ENCODE data around the gene AQP12B.

Gene AQP12B

DNA sequence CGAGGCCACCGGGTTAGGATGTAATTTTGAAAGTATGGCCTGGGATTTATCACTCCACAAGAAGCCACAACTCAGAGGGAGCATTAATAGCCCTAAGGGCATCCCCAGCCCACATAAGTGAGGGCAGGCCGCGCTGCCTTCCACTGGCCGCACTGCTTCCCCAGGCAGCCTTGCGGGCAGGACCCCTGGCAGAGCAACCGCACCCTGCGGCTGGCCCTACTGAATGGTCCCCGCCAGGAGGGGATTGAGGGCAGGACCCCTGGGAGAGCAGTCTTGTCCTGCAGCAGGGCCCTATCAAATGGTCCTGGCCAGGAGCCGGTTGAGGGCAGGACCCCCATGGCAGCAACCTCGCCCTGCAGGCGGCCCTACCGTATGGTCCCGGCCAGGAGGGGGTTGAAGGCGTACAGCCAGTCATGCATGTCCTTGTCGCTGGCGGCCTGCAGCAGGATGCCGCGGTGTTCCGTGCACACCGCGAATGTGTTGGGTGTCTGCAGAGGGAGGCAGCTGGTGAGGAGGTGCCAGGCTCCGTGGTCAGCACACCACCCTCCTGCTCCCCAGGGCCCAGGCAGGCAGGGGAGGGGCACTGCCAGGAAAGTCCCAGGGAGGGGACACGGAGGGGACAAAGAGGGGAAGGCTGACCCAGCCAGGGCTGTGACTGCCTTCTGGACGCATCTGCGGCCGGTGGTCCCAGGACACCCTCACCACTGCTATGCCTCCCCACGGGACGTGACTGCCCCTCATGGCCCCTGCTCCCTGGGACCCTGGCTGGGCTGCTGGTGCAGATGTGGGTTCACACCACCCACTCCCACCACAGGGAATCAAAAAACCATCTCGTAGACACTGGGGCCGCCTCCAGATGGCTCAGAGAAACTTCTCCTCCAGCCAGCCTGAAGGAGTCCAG lies 35.2 kb upstream of the AQP12B start:
- DNase-seq: no peak

DNA sequence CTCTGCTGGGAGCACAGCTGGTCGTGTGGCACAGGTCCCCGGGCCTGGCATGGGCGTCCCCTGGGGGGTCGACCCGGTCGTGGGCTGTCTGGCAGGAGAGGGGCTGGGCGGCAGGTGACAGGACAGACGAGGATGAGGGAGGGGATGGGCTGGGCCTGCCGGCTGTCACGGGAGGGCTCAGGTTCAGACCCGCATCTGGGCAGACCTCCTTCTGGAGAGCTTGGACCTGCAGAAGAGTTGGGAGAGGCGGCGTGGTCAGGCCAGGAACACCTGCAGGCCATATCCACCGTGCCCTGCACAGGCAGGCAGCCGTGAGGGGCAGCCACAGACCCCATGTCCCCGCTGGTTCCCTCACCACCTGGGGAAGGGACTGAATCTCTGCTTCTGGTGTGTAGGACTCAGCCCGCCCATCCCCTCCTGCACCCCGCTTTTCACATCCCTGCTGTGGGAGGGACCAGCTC lies 34.5 kb upstream of the AQP12B start:
- no peak for DNase-seq

DNA sequence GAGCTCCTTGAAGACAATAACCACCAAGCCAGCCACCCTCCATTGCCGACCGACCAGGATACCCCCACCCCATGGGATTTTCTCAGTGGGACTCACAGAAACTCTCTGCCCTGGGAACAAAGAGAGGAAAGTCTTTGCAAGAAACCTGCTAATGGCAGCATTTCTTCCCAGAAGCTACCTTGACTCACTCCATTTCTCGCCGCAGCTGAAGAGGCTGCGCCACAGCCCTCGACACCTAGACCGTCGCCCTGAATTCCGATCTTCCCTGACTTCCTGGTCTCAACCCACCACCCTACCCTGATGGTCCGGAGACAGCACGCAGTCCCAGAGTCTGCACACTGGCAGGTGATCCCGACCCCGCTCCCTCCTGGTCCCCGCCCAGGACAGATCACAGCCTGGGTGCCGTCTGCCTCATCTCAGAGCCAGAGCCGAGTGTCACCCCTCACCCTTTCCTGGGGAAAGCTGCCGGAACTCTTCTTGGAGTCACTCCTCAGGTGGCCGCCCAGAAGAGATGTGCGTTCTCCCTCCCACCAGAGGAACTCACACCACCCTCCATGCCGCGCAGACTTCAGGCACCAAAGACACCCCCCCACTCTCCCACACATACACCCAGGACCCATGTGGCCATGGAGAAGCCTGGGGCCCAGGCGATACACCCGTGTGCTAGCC lies 33.6 kb upstream of the AQP12B start:
- DNase-seq: no peak

DNA sequence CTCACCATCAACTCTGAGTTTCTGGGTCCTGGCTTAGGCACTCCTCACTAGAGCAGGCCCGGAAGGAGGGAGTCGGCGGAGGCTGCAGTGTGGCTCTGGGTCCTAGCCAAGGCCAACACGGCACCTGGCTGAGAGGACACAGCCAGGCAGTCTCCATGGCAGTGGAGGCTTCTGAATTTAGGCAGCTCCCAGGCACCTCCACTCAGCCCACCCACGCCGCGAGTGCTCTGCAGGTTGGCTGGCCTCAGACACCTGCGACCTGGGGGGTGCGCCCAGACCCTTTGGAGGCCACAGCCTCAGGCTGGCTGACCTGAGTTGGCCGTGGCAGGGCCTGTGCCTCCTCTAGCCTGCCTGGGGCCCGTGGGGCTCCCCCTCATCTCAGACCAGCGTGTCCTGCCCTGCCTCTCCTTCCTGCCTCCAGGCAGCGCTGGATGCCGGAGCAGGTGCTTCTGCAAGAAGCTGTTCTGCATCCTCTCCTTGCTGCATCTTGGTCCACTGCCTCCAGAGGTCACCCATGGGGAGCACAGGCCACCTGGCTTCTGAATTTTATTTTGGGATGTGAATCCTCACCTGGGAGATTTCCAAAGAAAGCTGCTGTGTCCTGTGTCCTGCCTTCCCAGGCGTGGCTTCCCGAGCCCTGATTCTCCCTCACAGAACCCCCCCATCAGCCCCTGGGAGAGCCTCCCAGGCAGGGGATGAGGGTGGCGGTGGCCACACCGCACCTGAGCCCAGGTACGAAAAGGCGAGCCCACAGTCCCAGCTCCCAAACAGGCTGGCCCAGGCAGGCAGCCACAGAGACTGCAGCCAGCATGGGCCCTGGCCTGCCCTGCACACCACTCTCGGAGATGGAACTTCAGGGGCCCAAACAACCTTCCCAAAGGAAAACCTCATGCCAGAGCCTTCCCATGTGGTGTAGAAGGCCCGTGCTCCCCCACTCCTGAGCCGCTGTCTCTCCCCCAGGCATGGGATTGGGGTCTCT lies 32.4 kb upstream of the AQP12B start:
- DNase-seq: no peak

DNA sequence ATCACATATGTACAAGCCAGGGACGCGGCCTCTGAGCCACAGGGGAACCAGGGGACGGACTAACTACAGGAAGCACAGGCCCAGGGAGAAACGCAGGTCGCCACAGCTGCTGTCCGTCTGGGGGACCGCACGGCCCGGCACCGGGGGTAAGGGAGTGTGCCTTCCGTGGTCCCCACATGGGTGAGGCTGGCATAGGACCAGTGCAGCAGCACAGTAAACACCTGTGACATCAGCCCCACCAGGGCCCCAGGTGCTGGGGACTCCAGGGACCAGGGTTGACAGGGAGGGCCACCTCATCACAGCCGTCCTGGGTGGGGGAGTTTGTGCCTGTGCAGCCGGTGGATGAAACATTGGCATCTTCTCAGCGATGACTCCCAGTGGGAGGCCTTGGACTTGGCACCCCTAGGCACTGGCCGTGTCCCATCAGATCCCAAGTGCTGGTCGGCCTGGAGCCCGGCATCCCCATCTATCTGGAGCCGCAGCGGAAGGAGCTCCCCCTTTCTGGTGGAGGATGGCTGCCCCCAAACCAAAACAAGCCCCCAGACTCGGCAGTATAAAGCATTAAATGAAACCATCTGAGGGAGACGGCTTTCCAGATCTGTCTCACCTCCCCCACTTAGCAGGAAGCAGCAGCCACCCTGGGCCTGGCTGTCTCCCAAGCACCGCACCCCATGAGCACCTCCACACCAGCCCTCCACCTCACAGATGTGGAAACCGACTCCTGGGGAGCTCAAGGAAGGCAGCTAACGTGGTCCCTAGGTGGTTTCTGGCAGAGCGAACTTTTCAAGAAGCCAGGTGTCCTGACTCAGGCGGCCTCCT lies 31.5 kb upstream of the AQP12B start:
- no peak for DNase-seq

DNA sequence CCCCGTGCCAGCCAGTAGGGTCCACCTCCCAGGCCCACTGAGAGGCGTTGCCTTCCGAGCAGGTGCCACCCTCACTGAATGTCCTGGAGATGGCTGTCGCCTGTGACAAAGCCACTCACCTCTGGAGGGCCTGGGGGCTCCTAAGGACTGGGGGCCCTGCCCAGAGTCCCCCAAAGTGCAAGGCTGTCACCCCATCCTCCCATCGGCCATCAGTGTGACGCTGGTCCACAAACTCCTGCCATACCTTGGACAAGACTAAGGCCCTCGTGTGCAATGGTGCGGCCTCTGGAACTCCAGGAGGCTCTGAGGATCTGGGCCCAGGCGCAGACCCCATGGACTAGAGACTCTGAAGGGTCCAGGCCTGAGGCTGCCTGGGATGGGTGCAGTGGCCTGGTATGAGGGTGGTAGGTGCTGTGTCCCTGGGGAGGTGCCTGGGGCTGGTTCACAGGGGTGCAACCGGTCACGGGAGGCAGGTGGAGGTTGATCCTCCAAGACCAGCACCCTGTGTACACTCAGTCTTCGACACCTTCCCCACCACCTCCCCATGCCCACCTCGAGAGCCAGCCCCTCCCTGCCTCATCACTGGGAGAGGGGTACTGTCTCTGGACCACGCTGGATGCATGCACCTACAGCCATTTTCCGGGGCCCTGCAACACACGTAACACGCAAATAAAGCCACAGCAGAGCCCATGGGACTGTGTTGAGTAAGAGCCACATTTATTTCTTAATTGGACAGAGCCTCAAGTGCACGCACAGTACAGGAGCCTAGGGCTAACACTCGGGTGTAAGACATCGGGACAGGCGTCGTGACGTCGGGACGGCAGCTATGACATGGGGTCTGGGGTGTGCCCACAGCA lies 30.6 kb upstream of the AQP12B start:
- no peak for DNase-seq

DNA sequence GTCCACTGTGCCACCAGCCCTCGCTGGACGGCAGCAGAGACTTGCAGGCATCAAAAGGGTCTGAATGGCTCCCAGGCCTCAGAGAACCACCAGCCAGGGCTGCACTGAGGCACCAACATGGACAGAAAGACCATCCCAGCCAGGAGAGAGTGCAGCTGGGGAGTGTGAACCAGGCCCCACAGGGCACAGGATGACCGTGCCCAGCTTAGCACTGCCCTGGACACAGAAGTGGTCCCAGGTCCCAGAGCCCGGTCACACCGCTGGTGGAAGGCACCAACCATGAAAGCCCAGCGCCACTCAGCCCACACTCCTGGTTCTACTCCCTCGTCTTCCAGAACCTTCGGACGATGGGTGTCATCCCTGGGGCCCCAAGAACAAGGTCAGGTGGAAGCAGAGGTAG lies 29.4 kb upstream of the AQP12B start:
- no peak for DNase-seq

DNA sequence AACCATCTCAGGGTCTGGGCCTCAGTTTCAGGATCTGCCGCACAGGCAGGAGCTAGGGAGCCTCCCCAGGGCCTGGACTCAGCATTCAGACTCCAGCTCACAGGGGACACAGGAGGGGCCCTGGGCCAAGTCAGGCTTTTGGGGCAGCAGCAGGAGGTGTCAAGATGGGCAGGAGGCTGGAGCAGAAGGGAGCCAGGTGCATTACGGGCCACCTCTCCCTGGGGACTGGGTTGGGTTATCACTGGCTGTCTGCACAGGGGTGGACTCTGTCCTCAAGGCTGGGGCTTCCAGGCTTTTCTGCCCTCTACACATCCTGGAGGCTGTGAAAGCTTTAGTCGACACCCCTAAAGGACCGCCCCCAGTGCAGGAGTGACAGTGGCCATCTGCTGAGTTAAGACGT lies 29.0 kb upstream of the AQP12B start:
- DNase-seq: no peak

DNA sequence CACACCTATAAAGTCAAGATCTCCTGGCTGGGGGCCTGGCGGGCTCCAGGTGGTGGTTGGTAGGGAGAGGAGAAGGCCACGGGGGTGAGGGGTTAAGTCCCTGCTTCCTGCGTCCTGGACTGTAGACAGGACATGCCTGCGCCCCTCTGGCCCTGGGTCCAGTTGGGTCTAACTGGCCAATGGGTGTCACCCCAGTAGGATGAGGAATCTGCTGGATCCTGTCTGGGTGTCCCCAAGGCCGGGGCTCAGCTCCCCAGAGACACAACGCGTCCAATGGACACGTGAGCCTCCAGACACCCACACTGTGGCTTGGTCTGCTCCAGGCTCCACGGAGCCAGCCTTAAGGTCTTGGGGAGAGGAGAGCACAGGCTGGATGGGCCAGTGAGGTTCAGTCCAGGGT lies 28.6 kb upstream of the AQP12B start:
- no peak for DNase-seq

DNA sequence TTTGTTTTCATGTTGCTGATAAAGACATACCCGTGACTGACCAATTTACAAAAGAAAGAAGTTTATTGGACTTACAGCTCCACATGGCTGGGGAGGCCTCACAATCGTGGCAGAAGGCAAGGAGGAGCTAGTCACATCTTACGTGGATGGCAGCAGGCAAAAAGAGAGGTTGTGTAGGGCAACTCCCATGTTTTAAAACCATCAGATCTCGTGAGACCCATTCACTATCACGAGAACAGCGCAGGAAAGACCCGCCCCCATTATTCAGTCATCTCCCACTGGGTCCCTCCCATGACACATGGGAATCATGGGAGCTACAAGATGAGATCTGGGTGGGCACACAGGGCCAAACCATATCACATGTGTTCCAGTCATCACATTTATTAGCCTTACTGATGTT lies 25.8 kb upstream of the AQP12B start:
- no peak for DNase-seq

DNA sequence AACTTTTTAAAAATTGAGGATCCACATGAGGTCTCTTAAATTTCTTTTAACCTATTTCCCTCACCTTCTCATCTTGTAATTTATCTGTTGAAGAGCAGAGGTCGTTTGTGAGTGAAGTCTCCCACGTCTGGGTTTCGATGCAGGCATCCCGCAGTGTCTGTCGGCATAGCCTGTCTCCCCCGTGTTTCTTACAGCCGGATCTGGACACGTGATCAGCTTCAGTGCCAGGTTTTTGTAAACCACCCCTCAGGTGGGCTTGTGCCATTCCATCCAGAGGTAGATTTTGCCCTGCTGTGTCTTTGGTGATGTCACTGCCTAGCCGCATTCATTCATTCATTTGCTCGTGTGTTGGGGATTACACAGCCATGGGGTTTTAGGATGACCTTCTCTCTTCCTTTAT lies 25.1 kb upstream of the AQP12B start:
- DNase-seq: no peak

DNA sequence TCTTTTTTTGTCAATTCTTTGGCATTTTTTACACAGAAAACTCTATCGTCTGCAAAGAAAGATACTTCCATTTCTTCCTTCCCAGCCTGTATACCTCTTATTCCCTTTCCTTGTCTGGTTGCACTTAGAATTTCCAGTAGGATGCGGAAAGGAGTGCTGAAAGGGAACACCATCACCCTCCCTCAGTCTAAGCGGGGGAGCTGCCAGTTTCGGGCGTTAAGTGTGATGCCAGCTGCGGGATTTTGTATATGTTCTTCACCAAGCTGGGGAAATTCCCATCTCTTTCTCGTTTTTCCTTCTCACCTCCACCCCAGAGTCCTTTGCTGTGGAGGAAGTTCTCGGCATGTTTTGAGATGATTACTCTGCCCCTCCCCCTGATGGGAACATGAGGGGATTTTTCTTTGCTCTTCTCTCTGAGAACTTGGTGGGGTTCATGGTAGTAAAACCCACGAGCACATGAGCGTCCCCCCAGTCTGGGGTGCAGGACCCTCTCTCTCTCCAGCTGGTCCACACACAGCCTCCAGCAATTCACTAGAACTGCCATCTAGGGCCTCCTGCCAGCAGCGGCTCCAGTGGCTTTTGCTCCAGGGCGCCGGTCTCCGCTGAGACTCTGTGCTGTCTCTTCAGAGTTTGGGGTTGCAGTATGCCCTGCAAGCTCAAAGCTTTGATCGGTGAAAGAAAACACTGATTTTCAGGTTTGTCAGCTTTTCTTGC lies 24.5 kb upstream of the AQP12B start:
- no peak for DNase-seq

DNA sequence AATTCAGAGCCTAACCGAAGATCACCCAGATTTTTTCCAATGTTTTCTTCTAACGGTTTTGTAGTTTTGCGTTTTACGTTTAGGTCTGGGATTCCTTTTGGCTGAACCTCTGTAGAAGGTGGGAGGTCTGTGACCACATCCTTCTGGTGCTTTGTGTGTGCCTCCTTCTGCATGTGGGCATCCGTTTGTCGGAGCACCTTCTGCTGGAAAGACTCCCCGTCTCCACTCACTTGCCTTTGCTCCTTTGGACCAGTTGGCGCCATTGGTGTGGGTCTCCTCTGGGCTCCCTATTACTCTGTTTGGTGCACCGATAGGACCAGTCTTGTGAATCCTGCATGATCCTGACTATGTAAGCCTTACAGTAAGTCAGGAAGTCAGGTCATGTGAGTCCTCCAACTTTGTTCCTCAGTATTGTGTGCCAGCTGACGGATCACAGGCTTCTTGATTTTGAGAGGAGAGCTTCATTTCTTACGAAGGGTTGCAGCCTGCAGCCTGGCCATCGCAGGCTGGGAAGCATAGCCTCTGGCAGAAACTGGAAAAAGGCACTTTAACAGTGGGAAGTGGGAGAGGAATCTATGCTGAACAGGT lies 22.6 kb upstream of the AQP12B start:
- no peak for DNase-seq

DNA sequence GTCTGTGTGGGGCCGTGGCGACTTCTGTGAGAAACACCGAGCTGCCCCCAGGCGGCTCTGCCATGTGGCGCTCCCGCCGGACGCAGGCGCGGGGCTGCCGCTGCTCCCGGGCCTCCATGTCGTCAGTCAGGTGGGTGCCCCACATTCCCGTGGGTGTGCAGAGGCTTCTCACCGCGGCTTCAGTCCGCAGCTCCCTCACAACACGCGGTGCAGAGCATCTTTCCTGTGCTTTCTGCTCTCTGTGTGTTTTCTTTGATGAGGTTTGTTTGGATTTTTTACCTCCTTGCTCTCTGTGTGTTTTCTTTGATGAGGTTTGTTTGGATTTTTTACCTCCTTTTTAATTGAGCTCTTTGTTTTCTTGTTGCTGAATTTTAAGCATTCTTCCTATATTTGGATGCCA lies 22.0 kb upstream of the AQP12B start:
- no peak for DNase-seq

DNA sequence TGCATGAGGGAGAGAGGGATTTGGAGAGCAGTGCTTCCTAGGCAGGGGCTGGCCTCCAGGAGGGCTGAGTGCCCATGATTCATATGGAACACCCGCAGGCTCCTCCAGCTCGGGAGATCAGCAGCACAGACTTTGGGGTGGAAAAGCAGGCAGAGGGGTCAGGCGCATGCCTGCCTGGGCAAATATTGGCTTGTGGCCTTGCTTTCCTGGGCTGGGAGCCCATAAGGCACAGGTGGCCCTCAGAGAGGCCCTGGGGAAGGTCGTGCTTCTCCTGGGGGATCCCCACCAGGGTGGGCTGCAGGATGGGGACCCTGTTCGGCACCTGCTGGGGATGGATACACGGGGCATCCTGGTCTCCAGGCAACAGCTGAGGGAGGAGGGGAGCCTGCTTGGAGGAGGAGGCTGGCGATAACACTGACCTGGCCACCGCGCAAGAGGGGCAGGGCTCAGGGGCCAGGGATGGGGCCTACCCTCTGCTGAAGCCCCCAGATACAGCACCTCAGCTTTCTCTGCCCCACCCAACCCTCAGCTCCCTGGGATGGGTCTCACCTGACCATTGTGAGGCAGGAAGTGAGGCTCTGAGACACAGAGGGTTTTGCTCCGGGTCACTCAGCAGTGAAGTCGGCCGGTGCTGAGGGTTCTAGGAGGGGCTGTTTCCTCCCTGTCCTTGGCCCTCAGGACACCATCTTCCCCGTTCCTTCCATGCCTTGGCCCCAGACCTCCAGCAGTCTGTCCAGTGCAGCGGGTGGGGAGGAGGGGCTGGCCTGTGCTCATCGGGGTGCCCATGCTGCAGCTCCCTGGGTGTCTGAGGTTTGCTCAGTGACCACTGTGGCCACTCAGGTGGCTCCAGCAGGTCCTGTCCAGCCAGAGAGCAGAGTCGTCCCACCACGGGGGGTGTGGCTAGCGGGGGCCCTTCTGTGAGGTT lies 21.0 kb upstream of the AQP12B start:
- no peak for DNase-seq

DNA sequence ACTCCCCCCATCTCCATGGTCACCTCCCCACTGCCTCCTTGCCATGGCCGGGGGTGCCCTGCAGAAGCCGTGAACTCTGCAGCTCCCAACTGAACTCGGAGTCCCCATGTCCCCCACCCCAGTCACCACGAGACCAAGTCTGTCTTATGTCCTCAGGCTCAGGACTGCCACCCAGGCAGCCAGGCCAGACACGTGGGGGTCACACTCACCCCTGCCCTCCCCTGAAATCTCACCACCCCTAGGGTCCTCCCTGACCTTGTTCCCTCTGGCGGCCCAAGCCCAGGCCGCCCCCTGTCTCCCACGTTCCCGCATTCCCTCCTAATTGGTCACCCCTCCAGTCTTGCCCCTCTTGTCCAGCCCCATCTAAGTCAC lies 19.9 kb upstream of the AQP12B start:
- DNase-seq: no peak

DNA sequence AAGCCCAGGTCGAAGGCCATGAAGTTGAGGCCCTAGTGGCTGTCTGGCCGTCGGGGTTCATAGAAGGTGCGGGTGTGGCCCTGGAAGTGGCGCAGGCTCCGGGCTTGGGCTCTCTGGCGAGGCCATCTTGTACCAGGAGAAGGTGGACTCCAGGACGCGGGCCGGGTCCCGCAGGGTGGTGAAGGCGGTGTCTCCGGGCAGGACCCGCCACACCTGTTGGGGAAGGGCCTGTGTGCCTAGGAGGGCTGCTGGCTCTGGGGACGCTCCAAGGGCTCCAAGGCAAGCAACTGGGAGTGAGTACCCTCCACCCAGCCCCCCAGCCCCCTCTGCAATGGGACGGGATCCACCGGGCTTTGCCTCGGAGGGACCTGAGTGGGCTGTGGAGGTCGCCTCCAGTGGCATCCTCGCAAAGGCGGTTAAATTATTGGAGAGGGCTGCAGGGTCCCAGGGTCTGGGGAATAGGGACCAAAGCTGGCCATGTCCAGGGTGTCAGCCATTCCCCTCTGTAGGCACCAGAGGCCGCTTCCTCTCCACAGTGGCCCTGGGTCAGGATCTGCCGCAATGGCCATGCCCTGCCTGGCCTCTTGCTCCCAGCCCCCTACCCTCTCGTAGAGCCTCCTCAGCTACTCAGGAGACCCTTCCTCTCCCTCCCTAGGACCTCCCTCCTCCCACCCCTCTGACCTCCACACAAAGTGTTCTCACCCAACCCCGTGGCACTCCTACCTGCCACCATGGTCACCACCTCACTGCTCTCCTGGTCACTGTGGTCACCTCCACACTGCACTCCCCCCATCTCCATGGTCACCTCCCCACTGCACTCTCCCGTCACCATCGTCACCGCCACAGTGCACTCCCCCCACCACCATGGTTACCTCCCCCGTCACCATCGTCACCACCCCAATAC lies 19.3 kb upstream of the AQP12B start:
- DNase-seq: no peak

Data from NCI-H1105 (cell line).